Fibroblast of peridontal ligament (primary cell): ENCODE measurements around the gene SLC7A9.
"Not testable (repeated sequence)": the region's sequence is repeated elsewhere in the genome, so short reads cannot be mapped to it uniquely, and the experiment has no call there.

Source experiments
- DNase-seq: peaks from one replicate; pipeline ENCODE4 v3.0.0-alpha.2; 2010; ENCODE audit errors: extremely low read depth

Gene SLC7A9

DNA sequence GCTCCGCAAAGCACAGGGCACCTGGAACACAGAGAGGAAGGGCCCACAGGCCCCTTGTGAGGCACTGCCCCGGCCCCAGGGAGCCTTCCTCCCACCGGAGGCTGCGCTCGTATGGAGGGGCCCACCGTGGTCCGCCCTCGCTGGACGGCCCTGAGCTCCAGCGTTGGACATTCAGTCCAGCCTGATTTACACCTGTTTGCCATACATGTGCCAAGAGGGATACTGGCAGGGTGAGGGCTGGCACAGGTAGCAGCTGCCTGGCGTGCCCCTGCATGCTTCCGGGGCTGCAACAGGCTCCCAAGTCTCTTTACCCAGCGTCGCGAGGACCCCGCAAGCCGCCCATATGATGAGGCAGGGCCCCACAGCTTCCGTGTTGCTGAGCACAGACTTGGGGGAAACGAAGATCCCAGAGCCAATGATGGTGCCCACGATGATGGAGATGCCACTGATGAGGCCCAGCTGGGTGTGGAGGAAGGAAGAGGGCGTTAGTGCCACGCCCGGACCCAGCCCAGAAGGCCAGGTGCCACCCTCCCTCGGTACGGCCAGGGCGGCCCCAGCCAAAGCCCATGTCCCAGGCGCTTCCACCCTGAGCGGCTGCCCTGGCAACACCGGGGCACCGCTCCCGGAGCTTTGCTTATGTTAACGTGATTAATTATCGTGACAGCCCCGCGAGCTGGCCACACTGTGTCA lies 5.1 kb downstream of the SLC7A9 start:
- no peak for DNase-seq

- DNase-seq = no peak
These were observed 5.7 kb downstream of the SLC7A9 start for GRCh38 chr19:32863841-32864240.

DNA sequence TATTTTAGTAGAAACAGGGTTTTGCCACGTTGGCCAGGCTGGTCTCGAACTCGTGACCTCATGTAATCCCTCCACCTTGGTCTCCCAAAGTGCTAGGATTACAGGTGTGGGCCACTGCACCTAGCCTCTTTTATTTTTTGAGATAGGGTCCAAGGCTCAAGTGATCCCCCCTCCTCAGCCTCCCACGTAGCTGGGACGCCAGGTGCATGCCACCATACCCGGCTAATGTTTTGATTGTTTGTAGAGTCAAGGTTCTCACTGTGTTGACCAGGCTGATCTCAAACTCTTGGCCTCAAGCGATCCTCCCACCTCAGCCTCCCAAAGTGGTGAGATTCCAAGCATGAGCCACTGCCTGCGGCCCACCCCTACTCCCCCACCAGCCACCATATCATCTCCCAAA lies 6.3 kb downstream of the SLC7A9 start:
- no peak for DNase-seq

DNA sequence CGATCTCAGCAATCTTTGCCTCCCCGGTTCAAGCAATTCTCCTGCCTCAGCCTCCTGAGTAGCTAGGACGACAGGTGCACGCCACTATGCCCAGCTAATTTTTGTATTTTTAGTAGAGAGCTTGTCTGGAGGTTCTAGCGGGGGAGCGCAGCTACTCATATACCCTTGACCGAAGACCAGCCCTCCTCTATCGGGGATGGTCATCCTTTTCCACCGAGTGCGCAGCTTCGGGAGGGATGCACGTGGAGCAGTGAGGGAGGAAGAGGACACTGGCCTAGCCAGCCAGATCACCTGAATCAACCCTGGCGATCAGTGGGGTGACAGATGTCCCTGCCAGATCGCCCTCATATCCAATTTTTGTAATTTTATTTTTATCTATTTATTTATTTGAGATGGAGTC lies 6.8 kb downstream of the SLC7A9 start:
- no peak for DNase-seq

GRCh38 chr19:32862173-32862572 lies 7.4 kb downstream of the SLC7A9 start:
- DNase-seq = no peak

GRCh38 chr19:32861596-32861995 lies 8.0 kb downstream of the SLC7A9 start:
- DNase-seq = no peak

DNA sequence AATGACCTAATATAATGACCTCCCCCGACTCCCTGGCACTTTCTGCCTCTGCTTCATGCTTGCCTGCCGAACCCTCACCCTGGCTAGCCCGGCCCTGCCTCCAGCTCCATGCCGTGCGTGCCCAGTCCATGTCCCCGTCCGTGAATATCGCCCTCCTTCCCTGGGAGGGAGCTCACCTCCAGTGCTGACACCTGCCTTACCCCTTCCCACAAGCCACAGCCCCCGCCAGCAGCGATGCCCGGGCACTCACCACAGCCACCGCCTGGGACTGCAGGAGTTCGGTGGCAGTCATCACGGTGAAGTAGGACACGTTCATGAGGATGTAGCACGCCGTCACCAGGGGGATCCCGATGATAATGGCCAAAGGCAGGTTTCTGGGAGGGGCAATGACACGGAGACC lies 10.0 kb downstream of the SLC7A9 start:
- DNase-seq = no peak

DNA sequence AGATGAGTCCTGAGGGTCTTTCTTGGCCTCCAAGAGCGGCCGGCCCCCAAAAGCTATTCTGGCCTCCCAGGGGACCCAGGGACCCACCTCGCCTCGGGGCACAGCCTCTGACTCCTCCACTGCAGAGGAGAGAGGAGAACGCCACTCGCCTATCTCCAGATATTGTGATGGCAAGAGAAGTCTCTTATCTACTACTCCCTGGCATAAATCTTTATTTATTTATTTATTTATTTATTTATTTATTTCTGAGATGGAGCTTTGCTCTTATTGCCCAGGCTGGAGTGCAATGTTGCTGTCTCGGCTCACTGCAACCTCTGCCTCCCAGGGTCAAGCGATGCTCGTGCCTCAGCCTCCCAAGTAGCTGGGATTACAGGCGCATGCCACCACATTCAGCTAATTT lies 11.0 kb downstream of the SLC7A9 start:
- DNase-seq = no peak

DNA sequence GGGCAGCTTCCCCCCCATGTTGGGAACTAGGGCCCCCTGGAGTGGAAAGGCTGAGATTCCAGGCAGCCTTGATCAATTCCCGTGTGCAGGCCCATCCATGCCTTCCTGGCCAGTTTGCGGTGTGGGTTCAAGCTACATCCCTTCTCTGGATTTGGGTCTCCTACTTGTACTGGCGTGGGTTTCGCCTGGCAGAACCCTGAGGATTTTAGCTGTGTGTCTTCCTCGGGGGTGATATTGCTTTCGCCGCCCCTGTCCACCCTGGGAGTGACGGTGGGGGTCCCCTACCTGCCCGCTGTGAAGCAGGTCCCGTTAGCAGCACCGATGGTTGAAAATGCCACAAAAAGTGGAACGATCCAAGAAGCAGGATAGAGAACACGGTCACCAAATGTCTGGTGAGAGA lies 11.4 kb downstream of the SLC7A9 start:
- no peak for DNase-seq

- DNase-seq = no peak
These were observed 12.0 kb downstream of the SLC7A9 start for GRCh38 chr19:32857584-32857983.

GRCh38 chr19:32856818-32857217 lies 12.7 kb downstream of the SLC7A9 start:
- not testable (repeated sequence) for DNase-seq

GRCh38 chr19:32852216-32852615 lies 17.4 kb downstream of the SLC7A9 start:
- no peak for DNase-seq

GRCh38 chr19:32848035-32848434 lies 21.5 kb downstream of the SLC7A9 start:
- DNase-seq = not testable (repeated sequence)

DNA sequence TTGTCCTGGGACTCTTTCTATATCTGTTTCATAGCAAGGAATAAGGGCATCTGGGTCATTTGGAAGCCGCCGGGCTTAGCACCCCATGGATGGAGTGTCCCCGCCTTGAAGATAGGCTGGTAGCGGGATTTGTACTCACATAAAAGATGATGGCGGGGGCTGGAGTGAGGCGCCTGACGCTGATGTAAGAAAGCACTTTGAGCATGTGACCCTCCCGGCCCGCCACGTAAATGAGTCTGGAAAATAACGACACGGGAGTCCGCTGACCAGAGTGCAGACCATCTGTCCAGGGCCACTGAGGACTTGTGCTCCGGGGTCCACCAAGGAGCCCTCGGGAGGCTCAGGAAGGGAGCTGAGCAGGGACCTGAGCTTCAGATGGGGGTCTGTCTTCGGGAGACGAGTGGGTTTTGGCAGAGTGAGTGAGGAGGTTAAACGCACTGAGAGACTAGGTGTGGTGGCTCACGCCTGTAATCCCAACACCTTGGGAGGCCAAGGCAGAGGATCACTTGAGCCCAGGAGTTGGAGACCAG lies 25.8 kb downstream of the SLC7A9 start:
- DNase-seq = no peak

GRCh38 chr19:32842061-32842460 lies 27.5 kb downstream of the SLC7A9 start:
- DNase-seq = no peak

- DNase-seq = no peak
These were observed 32.0 kb downstream of the SLC7A9 start for GRCh38 chr19:32837531-32837930.

- not testable (repeated sequence) for DNase-seq
These were observed 36.2 kb downstream of the SLC7A9 start for GRCh38 chr19:32833388-32833787.

DNA sequence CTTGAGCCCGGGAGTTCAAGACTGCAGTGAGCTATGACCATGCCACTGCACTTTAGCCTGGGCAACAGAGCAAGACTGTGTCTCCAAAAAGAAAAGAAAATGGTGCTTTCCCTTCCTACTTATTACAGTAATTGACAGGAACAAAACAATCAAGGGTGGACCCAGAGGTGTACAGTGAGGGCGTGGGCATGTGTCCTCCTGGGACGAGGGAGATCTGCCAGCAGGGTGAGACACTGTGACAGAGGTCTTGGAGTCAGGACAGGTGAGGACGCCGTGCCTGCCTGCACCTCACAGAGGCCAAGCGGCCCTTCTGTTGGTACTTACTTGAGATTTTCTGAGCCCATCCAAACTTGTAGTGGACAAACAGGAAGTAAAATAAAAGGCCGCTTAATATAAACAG lies 36.7 kb downstream of the SLC7A9 start:
- DNase-seq = not testable (repeated sequence)

DNA sequence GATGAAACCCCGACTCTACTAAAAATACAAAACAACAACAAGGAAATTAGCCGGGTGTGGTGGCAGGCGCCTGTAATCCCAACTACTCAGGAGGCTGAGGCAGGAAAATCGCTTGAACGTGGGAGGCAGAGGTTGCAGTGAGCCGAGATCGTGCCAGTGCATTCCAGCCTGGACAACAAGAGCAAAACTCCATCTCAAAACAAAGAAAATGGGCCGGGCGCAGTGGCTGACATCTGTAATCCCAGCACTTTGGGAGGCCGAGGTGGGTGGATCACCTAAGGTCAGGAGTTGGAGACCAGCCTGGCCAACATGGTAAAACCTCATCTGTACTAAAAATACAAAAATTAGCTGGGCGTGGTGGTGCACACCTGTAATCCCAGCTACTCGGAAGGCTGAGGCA lies 37.5 kb downstream of the SLC7A9 start:
- not testable (repeated sequence) for DNase-seq

GRCh38 chr19:32831611-32832010 lies 38.0 kb downstream of the SLC7A9 start:
- DNase-seq = no peak

GRCh38 chr19:32830231-32831014 lies 39.1 kb downstream of the SLC7A9 start:
- DNase-seq = peak; percentile 6

DNA sequence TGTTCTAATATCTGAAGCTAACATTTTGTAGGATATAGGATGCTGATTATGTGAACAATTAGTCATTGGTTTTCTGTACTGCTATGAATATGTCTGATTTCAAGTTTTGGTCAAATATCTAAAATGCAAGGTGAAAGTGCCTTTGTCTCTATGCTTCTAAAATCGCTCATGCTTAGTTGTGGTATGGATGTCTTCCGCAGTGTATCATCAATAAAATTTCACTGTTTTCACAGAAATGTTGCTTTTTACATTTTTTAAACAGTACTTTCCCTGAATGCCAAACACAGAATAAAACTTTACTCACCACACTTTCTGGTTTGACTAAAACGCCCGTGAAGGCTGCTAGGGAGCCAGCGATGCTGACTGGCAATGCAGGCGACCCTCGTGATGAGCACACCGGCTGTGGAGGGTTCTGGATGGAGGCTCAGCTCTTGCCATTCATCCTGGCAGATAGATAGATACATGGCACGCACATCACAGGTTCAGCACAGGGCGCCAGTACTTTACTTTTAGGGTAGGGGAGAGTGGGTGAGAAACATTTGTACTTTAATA lies 40.1 kb downstream of the SLC7A9 start:
- no peak for DNase-seq
